Measurements from ENCODE around the gene PHETA1. TPM values are rescaled to one million over a fixed set of nuclear protein-coding genes. Genes with fewer than 3 reads are reported as not detected.

PHETA1 gene
- total RNA-seq, 1 donor from 2014 or later = 14.9 TPM

DNA sequence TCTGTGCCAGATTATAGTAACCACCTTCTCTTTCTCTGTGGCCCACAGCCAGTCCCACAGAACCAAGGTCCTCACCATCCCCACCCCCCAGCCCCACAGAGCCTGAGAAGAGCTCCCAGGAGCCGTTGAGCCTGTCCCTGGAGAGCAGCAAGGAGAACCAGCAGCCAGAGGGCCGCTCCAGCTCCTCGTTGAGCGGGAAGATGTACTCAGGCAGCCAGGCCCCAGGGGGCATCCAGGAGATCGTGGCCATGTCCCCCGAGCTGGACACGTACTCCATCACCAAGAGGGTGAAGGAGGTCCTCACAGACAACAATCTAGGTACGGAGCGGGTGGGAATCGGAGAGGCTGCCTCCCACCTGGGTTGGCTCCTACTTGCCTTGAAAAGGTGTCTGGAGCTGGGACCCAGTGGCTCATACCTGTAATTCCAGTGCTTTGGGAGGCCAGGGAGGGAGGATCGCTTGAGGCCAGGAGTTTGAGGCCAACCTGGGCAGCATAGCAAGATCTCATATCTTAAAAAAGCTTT is 34.4 kb downstream of the PHETA1 start:
- Mint-ChIP-seq H3K27me3 (ENCODE audit: low read depth, unreplicated experiment) (peaks cover 5% of the 10 kb centered on the region), H3K9me3 (ENCODE audit: unreplicated experiment) (no peaks in the 10 kb centered on the region), H3K4me1 (ENCODE audit: low read depth, unreplicated experiment) (no peaks in the 10 kb centered on the region), H3K4me3 (ENCODE audit: unreplicated experiment) (no peak overlapping the region), H3K27ac (ENCODE audit: unreplicated experiment) (no peak overlapping the region), H3K36me3 (ENCODE audit: low read depth, unreplicated experiment) (no peaks in the 10 kb centered on the region)
- Histone ChIP-seq H4K20me1 (ENCODE audit: insufficient read depth, low read length) (no peaks in the 10 kb centered on the region), H3K9ac (ENCODE audit: low read length) (no peak overlapping the region), H3K36me3 (ENCODE audit: insufficient read depth, low read length) (no peaks in the 10 kb centered on the region), H3K4me2 (ENCODE audit: low read length) (no peak overlapping the region), H2AFZ (ENCODE audit: low read depth, low read length) (no peak overlapping the region), H3K27me3 (ENCODE audit: insufficient read depth, low read length) (peaks cover 2% of the 10 kb centered on the region), H3K4me1 (ENCODE audit: insufficient read depth, low read length) (no peaks in the 10 kb centered on the region), H3K27ac (ENCODE audit: low read depth, low read length) (no peak overlapping the region), H3K9me3 (ENCODE audit: insufficient read depth, low read depth, low read length) (no peaks in the 10 kb centered on the region), H3K79me2 (ENCODE audit: insufficient read depth, low read length) (no peaks in the 10 kb centered on the region), H3K4me3 (ENCODE audit: insufficient read depth, low read depth, low read length) (no peak overlapping the region)
- FAIRE-seq (no peak), DNase-seq (ENCODE audit: low read depth) (no peak)
- no peak for TF ChIP-seq EZH2 (IDR thresholded peaks at IDR 0.05; ENCODE audit: insufficient read depth, low read length)
- TF ChIP-seq, protein P1, sequence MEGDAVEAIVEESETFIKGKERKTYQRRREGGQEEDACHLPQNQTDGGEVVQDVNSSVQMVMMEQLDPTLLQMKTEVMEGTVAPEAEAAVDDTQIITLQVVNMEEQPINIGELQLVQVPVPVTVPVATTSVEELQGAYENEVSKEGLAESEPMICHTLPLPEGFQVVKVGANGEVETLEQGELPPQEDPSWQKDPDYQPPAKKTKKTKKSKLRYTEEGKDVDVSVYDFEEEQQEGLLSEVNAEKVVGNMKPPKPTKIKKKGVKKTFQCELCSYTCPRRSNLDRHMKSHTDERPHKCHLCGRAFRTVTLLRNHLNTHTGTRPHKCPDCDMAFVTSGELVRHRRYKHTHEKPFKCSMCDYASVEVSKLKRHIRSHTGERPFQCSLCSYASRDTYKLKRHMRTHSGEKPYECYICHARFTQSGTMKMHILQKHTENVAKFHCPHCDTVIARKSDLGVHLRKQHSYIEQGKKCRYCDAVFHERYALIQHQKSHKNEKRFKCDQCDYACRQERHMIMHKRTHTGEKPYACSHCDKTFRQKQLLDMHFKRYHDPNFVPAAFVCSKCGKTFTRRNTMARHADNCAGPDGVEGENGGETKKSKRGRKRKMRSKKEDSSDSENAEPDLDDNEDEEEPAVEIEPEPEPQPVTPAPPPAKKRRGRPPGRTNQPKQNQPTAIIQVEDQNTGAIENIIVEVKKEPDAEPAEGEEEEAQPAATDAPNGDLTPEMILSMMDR (IDR thresholded peaks at IDR 0.05; ENCODE audit: insufficient read depth, low read depth, low read length) = no peak

DNA sequence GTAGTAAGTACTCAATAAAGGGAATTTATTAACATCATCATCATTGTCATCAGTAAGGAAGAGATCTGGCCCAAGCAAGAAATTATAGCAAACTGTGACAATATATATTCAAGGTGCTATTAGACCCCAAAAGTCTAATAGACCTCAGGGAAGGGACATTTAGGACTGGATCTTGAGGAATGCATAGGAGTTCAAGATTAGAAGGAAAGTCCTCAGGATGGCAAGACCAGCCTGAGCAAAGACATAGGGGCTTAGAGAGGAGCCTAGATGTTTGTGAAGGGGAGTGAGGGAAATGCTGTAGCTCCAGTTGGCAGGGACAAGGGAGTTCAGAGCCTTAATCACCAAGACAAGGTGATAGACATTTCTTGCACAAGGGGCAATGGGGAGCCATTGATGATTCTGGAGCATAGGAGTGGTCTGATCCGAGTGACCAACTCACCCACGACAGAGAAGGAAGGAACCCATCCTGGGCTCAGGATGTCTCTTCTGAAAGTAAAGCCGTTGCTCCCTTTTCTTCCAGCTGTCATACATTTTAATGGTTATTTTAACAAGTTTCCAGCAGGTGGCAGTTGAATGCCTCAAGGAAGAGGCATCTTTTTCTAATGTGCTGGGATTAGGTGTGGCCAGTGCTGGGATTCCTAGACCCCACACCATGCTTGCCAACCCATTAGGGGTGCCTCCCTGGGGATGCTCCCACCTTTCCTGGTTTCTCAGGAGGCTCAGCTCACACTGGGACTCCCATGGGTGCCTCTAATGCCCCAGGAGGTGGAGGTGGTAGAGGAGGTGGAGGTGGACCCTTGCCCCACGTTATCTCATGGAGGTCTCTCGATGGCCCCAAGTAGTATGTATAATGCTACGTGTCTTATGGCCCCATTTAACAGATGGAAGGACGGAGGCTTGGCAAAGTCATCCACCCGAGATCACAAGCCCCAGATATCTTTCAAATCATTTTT is 37.8 kb downstream of the PHETA1 start:
- peak; percentile 29 for DNase-seq (ENCODE audit: low read depth)

More for the DNA sequence above, 37.8 kb downstream of the PHETA1 start:
- H3K27ac Mint-ChIP-seq (ENCODE audit: unreplicated experiment) = no peak overlapping the region
- no peak overlapping the region for H3K9ac ChIP-seq (ENCODE audit: low read length)
- FAIRE-seq = peak; percentile 9
- H3K27me3 Mint-ChIP-seq (ENCODE audit: low read depth, unreplicated experiment) = peaks cover 12% of the 10 kb centered on the region
- TF ChIP-seq EZH2 (IDR thresholded peaks at IDR 0.05; ENCODE audit: insufficient read depth, low read length) = no peak
- TF ChIP-seq, protein P1 (IDR thresholded peaks at IDR 0.05; ENCODE audit: insufficient read depth, low read depth, low read length) = peak; percentile 49
- H3K4me3 Mint-ChIP-seq (ENCODE audit: unreplicated experiment) = no peak overlapping the region
- H3K9me3 Mint-ChIP-seq (ENCODE audit: unreplicated experiment) = peaks cover 2% of the 10 kb centered on the region
- H3K4me3 ChIP-seq (ENCODE audit: insufficient read depth, low read depth, low read length) = no peak overlapping the region
- no peak overlapping the region for H2AFZ ChIP-seq (ENCODE audit: low read depth, low read length)
- H4K20me1 ChIP-seq (ENCODE audit: insufficient read depth, low read length) = no peaks in the 10 kb centered on the region
- no peaks in the 10 kb centered on the region for H3K4me1 ChIP-seq (ENCODE audit: insufficient read depth, low read length)
- no peaks in the 10 kb centered on the region for H3K36me3 Mint-ChIP-seq (ENCODE audit: low read depth, unreplicated experiment)
- H3K27me3 ChIP-seq (ENCODE audit: insufficient read depth, low read length) = peaks cover 2% of the 10 kb centered on the region
- no peaks in the 10 kb centered on the region for H3K9me3 ChIP-seq (ENCODE audit: insufficient read depth, low read depth, low read length)
- H3K4me2 ChIP-seq (ENCODE audit: low read length) = peak overlapping the region; percentile 21
- no peaks in the 10 kb centered on the region for H3K4me1 Mint-ChIP-seq (ENCODE audit: low read depth, unreplicated experiment)
- H3K36me3 ChIP-seq (ENCODE audit: insufficient read depth, low read length) = no peaks in the 10 kb centered on the region
- no peak overlapping the region for H3K27ac ChIP-seq (ENCODE audit: low read depth, low read length)
- no peaks in the 10 kb centered on the region for H3K79me2 ChIP-seq (ENCODE audit: insufficient read depth, low read length)
